ENCODE data around the gene PLXNB2. TPM values are rescaled to one million over a fixed set of nuclear protein-coding genes. Genes with fewer than 3 reads are reported as not detected.
A peak's percentile ranks its signal among the peaks of the same experiment; 100 is the strongest.

PLXNB2 gene
- polyA plus RNA-seq, 3 donors: 249 to 261 (median 258) TPM

DNA sequence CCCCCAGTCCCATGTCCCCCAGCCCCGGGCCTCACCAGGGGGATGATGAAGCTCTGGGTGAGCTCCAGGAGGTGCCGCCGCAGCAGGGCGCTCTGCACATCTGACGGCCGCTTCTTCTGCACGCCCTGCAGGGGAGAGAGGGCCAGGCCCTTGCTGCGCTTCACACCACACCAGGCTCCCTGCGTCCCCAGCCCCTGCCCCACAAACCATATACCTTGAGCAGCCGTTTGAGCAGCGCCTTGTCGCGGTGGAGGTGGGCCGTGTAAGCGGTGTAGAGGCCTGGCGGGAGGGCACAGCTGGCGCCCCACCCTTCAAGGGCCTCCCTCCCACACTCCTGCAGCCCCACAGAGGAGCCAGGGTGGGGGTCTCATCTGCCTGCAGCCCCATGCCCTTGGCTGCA, 6.2 kb upstream of the PLXNB2 start:
- no peak for DNase-seq

DNA sequence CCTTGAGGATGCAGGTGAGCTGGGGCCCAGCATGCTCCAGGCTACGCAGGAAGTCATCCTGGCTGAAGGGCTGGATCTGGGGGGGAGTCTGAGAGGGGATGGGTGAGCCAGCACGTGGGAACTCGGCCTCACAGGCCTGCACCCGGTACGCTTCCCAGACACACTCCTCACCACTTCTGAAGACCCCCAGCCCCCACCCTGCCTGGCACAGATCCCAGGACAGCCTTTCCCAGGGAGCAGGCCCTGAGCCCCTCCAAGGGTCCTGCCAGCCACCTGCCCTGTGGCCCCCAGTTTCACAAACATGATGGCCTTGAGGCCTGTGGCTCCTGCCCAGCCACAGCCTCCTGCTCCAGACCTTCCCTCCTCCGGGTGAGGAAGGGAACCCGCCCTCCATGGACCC, 5.6 kb upstream of the PLXNB2 start:
- no peak for DNase-seq

DNA sequence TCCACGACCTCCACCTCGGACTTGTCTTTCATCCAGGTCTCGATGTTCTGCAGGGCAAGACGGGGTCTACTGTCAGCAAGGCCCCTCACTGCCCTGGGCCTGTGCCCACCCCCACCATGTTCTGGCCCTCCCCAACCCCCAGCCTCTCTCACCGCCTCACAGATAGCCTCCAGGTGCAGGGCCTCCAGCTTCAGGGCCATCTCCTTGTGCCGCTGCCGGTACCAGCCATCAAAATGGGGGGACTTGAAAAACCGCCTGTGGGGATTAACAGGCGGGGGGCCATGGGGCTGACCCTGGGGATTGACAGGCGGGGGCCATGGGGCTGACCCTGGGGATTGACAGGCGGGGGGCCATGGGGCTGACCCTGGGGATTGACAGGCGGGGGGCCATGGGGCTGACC, 4.9 kb upstream of the PLXNB2 start:
- no peak for DNase-seq

DNA sequence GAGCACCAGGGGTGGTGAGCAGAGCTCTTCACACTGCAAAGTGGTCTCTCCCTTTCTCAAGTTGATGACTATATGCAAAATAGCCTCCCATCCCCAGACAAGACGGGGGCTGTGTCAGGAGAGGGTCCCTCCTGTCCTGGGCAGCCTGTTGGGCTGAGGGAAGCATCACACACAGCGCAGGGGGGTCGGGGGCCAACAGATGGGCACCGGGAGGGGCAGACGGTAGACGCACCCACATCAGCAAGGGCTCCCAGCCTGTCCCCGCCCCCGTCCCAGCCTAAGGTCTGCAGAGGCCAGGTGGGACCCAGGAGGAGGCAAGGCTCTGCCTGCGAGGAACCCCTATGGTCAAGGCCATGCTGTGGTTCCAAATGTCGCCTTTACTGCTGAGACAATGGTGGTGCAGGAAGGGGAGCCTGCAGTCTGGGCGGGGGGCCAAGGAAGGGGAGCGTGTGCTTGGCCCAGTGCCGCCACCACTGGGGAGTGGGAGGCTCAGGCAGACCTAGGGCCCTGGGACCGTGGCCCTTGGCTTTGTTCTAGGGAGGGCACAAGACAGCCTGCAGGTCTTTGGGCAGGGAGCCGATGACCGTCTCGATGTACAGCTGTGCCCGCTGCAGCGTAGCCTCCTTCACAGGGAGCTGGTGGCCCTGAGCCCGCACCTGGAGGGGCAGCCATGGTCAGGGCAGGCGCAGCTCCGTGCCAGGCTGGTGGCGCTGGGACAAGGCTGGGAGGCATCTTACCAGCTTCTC, 4.3 kb upstream of the PLXNB2 start:
- DNase-seq: no peak

DNA sequence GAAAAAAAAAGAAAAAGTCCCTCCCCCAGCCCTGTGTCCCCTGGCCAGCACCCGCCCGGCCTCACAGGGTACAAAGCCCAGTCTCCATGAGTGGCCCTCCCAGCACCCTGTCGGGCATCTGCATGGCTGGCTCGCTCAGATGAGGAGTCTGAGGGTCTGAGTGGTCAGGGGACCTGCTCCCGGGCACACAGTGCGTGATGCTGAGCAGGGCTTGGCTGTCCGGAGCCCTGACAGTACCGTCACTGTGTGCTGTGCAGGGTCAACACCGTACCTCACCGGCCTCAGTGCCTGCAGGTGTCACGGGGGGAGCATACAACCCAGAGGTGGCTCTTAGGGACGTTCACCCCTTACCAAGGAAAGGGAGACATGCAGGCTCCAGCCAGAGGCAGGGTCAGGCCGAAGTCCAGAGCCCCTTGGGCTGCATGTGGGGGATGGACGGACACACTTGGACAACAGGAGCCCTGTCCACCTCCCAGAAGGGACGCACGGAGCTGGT, 3.6 kb upstream of the PLXNB2 start:
- no peak for DNase-seq

DNA sequence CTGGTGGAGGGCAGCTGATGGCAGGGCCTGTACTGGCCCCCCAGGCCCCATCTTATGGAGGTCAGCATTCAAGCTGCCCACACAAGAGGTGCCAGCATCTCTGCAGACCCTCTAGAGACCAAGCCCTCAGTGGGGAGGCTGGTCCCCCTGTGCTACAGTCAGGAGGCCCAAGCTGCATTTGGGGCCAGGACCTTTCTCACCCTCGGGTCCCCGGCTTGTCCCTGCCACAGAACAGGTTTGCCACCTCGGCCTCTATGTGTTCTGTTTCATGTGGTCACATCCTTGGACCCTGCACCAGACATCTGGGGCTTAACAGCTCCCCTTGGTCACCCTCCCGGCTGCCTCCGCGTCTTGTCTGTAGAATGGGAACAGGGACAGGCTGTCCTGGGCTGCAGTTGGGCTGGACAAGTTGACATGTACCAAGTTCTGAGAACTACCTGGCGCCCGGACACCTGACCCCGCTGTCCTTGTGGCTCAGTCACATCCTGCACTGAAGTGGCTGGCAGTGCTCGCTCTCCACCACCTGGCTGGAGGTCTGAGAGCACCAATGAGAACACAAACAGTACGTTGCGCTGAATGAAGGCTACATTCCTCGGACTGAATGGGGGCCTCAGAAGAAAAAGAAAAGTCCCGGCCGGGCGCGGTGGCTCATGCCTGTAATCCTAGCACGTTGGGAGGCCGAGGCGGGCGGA, 2.7 kb upstream of the PLXNB2 start:
- no peak for DNase-seq

DNA sequence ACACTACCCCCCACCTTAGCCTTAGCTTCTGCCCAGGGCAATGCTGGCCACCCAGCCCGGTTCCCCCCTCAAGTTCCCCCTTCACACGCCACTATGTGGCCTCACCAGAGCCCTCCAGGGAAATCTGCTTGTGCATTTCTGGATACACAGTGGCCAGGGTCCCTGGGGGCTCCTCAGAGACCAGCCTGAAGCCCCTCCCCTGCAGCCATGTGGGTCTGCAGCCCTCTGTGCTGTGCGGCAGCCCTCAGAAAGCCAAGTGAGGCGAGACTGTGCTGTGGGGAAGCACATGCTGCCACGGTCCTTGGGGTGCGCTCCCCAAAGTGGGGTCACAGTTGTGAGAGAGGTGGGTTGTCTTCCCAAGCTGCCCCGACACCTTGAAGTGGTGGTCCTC, 2.1 kb upstream of the PLXNB2 start:
- no peak for DNase-seq

DNA sequence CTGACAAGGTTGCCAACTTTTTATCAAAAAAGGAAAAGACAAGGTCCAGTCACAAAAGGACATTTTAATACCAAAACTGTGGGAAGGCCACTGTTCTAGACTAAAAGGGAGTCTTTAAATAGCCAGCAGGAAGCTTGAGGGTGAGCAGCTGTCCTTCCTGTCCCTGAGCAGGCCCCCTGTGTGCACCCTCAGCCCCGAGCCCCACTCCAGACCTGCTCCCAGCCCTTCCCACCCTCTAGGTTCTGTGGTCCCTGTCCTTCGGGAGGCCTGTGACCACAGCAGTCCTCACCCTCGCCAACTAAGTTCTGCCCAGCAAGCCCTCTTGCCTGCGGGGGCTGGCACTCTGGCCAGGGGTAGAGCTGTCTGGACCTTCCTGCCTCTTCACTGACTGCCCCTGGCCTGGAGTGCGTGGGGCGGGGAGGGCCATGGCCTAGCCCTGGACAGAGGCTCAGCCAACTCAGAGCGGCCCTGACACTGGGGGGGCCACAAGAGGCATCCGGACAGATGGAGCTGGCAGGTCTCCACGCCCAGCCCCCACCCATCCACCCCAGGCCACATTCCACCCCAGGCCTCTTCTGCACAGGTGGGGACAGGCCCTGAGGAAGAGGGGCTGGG, 1.6 kb upstream of the PLXNB2 start:
- no peak for DNase-seq

DNA sequence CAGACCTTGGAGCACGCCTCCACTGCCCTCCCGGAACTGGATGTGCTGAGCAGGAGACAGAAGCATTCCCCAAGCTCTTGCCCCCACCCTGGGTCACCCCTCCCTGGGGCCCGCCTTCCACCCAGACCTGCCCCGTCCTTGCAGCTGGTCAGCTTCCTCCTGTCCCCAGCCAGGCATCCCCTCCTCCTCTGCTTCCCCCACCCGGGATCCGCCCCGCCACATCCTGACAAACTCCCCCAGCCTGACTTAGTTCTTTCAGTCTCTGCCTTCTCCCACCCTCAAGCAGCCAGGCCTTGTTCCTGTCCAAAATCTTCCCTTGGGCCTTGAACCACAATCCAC, 1.1 kb upstream of the PLXNB2 start:
- no peak for DNase-seq

DNA sequence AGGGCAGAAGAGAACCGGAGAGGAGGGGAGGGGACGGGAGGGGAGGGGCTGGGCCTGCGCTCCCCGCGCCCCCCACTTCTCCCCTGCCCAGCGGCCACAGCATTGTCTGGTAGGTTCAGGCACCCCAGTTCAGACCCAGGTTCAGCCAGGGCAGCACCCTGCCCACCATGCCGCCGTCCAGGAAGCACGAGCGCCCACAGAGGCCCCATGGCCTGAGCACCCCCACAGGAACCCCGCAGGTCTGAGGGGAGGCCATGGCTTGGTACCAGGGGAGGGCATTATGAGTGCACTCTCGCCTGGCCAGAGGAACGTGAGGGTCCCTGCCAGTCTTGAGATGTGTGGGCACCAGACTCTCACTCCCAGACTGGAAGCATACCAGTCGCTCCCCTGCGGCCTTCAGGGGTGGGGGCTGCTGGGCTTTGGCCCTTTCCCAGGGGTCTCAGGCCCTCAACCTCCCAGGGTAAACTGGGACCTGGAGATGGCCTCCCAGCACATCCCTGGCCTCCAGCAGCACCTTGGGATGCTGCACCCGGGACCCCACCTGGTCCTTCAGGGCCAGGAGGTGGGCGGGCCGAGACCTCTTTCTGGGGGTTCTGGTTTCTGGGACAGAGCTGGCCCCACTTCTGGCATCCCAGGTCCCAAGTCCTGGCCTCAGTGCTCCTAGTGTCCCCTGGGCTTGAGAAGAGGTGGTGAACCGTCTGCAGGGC, 597 bp upstream of the PLXNB2 start:
- DNase-seq: no peak

DNA sequence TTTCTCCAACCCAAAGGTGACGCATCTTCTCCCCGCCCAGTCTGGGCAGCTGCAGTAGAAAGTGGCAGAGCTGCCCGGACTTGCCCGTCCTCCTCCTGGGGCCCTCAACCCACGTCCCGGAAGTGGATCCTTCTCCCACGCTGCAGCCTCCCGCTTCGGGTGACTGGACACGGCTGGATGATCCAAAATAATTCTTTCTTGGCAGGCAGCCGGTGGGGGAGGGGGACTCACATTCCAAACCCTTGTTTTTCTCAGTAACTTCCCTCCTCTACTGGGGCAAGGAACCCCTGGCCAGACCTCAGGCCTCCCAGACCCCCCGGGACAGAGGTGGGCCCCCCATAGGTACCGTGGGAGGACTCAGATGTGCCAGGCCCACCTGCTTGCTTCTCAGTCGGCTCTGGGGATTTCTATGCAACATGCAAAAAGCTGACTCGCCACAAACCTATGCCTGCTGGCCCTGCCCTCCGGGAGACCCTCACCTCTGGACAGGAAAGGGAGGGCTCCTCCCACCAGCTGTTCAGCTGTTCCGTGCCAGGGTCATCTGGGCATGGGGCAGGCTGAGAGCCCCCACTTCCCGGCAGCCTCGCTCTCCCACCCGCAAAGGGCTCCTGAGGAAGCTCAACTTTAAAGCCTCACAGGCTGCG, 1.4 kb downstream of the PLXNB2 start:
- DNase-seq: peak; percentile 94

DNA sequence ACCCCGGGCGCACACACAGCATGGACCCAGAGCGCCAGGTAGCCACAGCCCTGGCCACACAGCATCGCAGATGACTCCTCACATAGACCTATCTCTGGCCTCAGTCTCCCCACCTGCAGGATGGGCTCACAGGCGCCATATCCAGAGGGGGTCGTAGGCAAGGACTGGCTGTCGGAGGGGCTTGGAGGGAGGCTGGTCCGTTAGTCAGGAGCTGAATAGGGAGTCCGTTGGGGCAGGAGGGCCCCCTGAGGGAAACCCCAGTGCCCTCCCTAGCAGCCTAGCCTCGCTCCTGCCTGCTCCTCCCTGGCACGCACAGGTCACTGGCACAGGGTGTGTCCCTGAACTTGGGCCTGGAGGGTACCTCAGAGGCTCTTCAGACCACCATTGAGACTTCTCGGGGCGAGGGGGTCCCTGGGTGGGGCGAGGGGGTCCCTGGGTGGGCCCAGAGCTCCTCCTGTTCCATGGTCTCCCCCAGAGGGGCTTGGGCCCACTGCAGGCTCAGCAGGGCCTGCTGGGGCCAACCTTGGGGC, 2.0 kb downstream of the PLXNB2 start:
- no peak for DNase-seq

DNA sequence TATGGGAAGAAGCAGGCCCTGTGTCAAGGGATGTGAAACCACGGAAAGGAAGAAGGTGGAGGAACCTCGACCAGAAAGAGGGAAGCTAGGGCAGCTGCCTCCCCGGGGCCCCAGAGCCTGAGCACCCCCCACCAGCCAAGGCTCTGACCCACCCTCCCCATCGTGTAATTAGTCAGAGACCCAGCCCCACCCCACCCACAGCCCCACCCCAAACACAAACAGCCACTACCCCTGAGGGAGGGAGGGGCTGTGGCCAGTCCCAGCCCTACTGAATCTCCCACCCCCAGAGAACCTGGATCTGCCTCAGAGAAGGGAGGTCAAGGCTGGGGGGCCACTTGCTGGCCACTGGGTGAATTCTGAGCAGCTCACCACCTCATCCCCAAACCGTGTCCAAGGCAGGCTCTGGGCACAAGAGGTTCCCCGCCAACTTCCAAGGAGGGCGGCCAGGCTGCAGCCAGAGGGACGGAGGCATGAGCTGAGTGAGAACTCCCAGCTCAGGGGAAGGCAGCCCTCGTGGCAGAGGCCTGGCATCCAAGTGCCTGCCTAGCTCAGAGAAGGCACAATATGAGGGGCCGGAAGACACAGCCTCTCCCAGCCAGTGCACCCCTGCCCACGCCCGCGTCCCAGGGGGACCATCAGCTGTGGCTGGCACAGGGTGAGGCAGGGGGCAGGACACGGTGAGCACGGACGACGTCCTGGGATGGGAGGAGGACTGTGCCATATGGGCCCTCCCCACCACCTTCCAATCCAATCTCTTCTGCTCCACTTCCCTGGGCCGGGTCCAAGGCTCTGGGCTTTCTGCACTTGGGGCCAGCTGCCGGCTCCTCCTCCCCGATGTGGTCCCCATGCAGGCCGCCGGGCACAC, 2.7 kb downstream of the PLXNB2 start:
- DNase-seq: no peak

DNA sequence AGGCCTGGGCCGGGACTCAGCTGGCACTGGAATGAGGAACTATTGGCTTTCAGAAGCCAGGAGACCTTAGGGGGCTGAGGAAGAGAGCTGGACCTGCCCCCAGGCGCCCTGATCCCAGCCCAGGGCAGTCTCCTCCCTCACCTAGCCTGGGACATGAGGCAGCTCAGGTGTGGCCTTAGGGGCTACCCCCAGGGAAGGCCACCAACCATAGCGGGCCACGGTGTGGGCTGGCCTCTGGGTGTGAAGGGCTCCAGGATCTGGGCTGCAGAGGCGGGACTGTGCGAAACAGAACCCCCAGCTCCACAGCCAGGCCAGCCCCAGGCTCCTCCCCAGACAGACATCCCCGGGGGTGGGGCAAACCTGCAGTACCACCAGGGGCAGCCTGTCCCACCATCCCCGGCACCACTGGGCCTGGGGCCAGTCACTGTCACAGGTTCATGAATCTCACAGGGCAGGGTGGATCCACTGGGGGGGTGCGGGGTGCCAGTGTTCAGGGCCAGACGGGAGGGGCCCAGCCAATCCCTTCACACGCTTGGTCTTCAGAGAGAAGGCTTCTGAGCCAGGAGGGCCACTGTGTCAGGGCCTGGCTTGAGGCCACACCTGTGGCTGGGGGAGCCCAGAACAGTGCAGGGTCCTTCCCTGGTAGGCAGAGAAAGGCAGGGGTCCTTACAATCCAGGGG, 3.5 kb downstream of the PLXNB2 start:
- DNase-seq: no peak

DNA sequence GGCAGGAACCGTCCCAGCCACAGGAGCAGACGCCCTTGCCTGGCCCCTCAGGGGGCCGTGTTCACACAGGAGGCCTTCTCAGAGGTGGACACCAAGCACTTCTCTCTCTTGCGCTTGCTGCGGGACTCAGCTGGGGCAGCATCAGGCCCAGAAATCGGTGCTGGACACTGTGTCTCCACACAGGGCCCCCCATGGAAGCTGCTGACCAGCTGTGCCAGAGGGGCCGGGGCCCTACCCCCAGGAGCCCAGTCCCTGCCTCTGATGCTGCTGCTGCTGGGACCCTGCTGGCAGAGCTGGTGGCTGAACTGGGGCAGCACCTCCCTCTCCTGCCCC, 4.0 kb downstream of the PLXNB2 start:
- DNase-seq: no peak

DNA sequence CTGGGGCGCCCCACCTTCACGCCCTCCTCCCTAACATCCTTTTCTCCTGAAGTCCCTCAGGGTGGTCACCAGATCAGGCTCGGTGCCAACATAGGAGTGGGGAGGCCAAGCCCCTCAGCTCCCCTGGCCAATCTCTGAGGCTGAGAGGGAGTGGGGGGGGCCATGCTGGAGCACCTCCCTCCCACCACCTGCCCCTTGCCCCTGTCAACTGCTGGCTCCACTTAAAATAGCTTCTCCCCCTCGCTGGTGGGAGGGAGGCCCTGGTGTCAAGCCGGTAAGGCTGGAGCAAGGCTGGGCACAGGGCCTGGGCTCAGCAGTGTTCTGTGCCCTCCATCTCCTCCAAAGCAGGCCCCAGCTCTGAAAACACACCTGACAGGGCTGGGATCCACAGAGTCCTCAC, 4.9 kb downstream of the PLXNB2 start:
- DNase-seq: no peak

DNA sequence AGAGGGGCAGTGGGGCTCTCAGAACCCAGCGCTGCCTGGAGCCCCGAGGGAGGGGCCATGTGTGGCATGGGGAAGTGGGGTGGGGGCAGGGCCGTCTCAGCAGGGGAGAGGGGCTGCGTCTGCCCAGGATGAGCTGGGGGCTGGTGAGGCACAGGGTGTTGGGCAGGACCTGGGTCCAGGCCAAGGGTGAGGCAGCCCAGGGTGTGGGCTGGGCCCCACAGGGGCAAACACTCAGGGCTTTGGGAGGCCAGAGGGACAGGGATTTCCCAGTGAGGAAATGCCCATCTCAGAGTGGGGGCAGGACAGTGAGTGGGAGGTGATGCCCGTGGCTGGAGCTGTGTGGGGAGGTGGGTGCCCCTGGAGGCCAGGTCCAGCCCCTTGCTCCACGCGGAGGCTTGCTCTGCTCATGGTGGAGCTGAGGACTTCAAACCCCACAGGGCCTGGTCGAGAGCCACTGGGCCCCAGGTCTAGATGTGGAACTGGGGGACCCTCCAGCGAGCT, 5.4 kb downstream of the PLXNB2 start:
- DNase-seq: no peak

DNA sequence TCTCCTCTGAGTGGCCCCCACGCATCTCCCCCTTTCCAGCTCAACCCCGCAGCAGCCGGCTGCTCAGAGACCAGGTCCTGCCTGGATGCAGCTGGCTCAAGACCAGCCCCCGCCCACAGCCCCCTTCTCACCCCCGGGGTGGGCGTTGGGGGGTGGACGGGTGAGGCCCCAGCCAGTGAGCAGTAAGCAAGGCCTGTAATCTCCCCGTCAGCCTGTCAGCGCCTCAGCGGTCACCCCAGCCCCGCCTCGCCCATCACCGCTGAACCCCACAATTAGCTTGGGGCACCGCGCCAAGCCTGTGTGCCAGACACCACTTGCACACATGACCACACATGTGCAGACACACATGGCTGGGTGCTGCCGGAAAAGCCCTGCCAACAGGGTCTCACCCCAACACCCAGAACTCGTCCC, 5.9 kb downstream of the PLXNB2 start:
- no peak for DNase-seq

DNA sequence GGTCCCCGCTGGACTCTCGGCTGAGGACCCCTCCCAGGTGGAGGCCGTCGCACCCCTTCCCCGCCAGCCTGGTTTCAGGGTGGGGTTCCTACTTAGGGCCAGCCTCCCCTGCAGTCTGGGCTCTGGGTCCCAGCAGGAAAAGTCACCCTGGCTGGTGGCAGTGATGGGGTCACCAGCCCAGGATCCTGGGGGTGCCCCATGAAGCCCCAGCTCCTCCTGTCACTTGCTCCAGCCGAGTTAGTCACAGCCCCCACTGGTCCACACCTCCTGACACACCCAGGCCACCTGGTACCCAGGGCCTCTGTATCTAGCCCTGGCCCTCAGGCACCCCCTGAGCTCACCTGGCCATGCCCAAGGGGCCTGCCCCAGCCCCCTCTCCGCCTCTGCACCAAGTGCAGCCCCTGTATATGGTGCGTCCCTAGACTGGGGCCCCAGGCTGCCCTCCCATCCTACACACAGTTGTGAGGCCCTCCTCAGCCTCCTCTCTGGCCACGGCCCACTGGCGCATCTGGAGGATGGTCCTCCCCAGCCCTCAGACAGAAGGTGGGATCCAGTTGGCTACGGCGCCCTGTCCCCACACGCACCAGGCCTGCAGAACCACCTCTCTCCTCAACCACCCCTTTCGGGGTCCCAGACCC, 6.7 kb downstream of the PLXNB2 start:
- DNase-seq: no peak
